Measurements from ENCODE around the gene FYTTD1. TPM values are rescaled to one million over a fixed set of nuclear protein-coding genes. Genes with fewer than 3 reads are reported as not detected.
"Not testable (repeated sequence)": the region's sequence is repeated elsewhere in the genome, so short reads cannot be mapped to it uniquely, and the experiment has no call there.

FYTTD1 gene
- total RNA-seq, 1 experiment from 2014 or later, result 70.7 TPM

DNA sequence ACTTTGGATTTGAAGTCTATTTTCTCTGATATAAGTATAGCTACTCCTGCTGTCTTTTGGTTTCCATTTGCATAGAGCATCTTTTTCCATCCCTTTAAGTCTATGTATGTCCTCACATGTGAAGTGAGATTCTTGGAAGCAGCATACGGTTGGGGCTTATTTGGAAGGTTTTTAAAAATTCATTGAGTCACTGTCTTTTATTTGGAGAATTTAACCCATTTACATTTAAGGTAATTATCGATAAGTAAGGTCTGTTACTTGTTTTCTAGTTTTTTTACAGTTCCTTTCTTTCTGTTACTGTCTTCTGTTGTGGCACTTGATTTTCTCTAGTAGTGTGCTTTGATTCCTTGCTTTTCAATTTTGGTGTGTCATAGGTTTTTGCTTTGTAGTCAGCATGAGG, 26.9 kb upstream of the FYTTD1 start:
- H3K79me2 ChIP-seq (ENCODE audit: insufficient read depth, low read length), result peaks cover 19% of the 10 kb centered on the region
- no peak overlapping the region for H3K4me2 ChIP-seq (ENCODE audit: low read length)
- H3K36me3 ChIP-seq (ENCODE audit: control insufficient read depth in 1 of 2, insufficient read depth in 2 of 2, low read length in 2 of 2), result peaks cover 0 to 4% of the 10 kb centered on the region in 2 experiments; a peak in 1 of 4 replicates
- no peak for DNase-seq (ENCODE audit: low read depth, low spot score)
- H3K27ac ChIP-seq (ENCODE audit: low read depth, low read length), result no peak overlapping the region
- no peaks in the 10 kb centered on the region for H3K27me3 ChIP-seq (ENCODE audit: insufficient read depth, low read length)
- no peak for TF ChIP-seq CEBPB (IDR thresholded peaks at IDR 0.05; ENCODE audit: low read depth)
- TF ChIP-seq SIN3A (IDR thresholded peaks at IDR 0.05; ENCODE audit: low read depth), result no peak
- TF ChIP-seq EZH2 (IDR thresholded peaks at IDR 0.05), result no peak
- no peak for TF ChIP-seq FOSL1 (IDR thresholded peaks at IDR 0.05; ENCODE audit: low read depth)
- TF ChIP-seq SRF (IDR thresholded peaks at IDR 0.05; ENCODE audit: low read depth), result no peak
- TF ChIP-seq EGR1 (IDR thresholded peaks at IDR 0.05; ENCODE audit: low read depth), result no peak
- no peak for TF ChIP-seq POLR2A (IDR thresholded peaks at IDR 0.05; ENCODE audit: borderline replicate concordance, extremely low read depth, insufficient read depth, insufficient read length)
- 0 out of 2 replicates have a peak, but pooled peaks have one; percentile 44 for TF ChIP-seq CBX3 (IDR thresholded peaks at IDR 0.05; ENCODE audit: low read depth)
- ATAC-seq, result no peak
- RAD21 ChIA-PET (ENCODE audit: low non-redundant PET in 1 of 2, low total read pairs in 2 of 2, uncharacterized antibody in 2 of 2, unreplicated experiment in 2 of 2), result no interaction called here
- intact Hi-C loops (cut with micrococcal nuclease), result no loop called here
- no peaks in the 10 kb centered on the region for H3K9me2 ChIP-seq (ENCODE audit: insufficient read depth)
- no peak overlapping the region for H2AFZ ChIP-seq (ENCODE audit: low read depth, low read length, poor library complexity, severe bottlenecking)
- H3K9ac ChIP-seq (ENCODE audit: low read length), result no peak overlapping the region
- peaks cover 8 to 11% of the 10 kb centered on the region in 2 experiments; a peak in 3 of 4 replicates for H3K9me3 ChIP-seq (ENCODE audit: control insufficient read depth in 1 of 2, insufficient read depth in 1 of 2, low read depth in 1 of 2, low read length in 2 of 2)
- no peak overlapping the region for H3K4me3 ChIP-seq (replicated peaks in 1 of 2; ENCODE audit: low read depth in 1 of 2, low read length in 2 of 2)
- CTCF ChIA-PET, result no interaction called here
- BruUV-seq (replicated peaks), result no TSS peak
- POLR2A ChIA-PET, result no interaction called here
- peaks cover 17 to 34% of the 10 kb centered on the region in 2 experiments for H3K4me1 ChIP-seq (ENCODE audit: control insufficient read depth in 1 of 2, insufficient read depth in 2 of 2, low read length in 2 of 2)
- H4K20me1 ChIP-seq (ENCODE audit: insufficient read depth), result no peaks in the 10 kb centered on the region

DNA sequence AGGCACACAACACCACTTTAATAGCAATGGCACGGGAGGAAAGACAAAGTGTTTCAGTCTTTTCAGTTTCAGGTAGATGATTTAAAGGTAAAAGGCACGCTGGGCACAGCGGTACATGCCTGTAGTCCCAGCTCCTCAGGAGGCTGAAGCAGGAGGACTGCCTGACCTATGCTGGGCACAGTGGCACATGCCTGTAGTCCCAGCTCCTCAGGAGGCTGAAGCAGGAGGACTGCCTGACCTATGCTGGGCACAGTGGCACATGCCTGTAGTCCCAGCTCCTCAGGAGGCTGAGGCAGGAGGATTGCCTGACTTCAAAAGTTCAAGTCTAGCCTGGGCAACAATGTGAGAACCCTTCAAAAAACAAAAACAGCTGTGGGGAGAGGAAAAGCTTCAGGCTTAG, 21.8 kb upstream of the FYTTD1 start:
- intact Hi-C loops (cut with micrococcal nuclease); H2AFZ ChIP-seq (ENCODE audit: low read depth, low read length, poor library complexity, severe bottlenecking); H3K27me3 ChIP-seq (ENCODE audit: insufficient read depth, low read length); CTCF ChIA-PET; H3K4me2 ChIP-seq (ENCODE audit: low read length); RAD21 ChIA-PET (ENCODE audit: low non-redundant PET in 1 of 2, low total read pairs in 2 of 2, uncharacterized antibody in 2 of 2, unreplicated experiment in 2 of 2); H4K20me1 ChIP-seq (ENCODE audit: insufficient read depth); DNase-seq (ENCODE audit: low read depth, low spot score); BruUV-seq (replicated peaks); H3K4me3 ChIP-seq (replicated peaks in 1 of 2; ENCODE audit: low read depth in 1 of 2, low read length in 2 of 2); ATAC-seq; H3K9ac ChIP-seq (ENCODE audit: low read length); H3K27ac ChIP-seq (ENCODE audit: low read depth, low read length); H3K9me2 ChIP-seq (ENCODE audit: insufficient read depth); H3K36me3 ChIP-seq (ENCODE audit: control insufficient read depth in 1 of 2, insufficient read depth in 2 of 2, low read length in 2 of 2); H3K9me3 ChIP-seq (ENCODE audit: control insufficient read depth in 1 of 2, insufficient read depth in 1 of 2, low read depth in 1 of 2, low read length in 2 of 2): not testable (repeated sequence)
- peaks cover 25% of the 10 kb centered on the region for H3K79me2 ChIP-seq (ENCODE audit: insufficient read depth, low read length)
- POLR2A ChIA-PET, result interaction anchor here (1.2 to 1.5 kb wide), 3 partner anchors 9 to 13 kb away, joined by 3 to 4 read pairs (median 3); partner anchors contain the start of gene RUBCN
- peaks cover 0 to 13% of the 10 kb centered on the region in 2 experiments; a peak in 2 of 4 replicates for H3K4me1 ChIP-seq (ENCODE audit: control insufficient read depth in 1 of 2, insufficient read depth in 2 of 2, low read length in 2 of 2)

All from HCT116 (cell line).